Right atrium auricular region (tissue), 2 donors: ENCODE data around the gene PJA1. TPM values are rescaled to one million over a fixed set of nuclear protein-coding genes. Genes with fewer than 3 reads are reported as not detected.

Experiments
- DNase-seq: peaks from one replicate; pipeline ENCODE4 v3.0.0-alpha.2; 2019; ENCODE audit warnings: low spot score
- H3K27ac ChIP-seq, 2 donors: fragments of 200-600 bp; sonication (generic); 1 replicate in 1 of 2; 2 replicates in 1 of 2; pipeline ENCODE4 v1.5.1; 2016 to 2019
- H3K27me3 ChIP-seq, 2 donors: fragments of 200-600 bp; sonication (generic); one replicate each; pipeline versions ENCODE4 v1.5.1 to v1.6.0; 2017 to 2019
- H3K36me3 ChIP-seq: fragments of 200-600 bp; sonication (generic); one replicate; pipeline ENCODE4 v1.5.1; 2016
- H3K4me1 ChIP-seq, 2 donors: fragments of 200-600 bp; sonication (generic); one replicate each; pipeline versions ENCODE4 v1.5.1 to v1.6.0; 2017 to 2019
- H3K4me3 ChIP-seq, 2 donors: fragments of 200-600 bp; sonication (generic); 1 replicate in 1 of 2; 2 replicates in 1 of 2; pipeline ENCODE4 v1.5.1; 2017 to 2019; ENCODE audit warnings: mild to moderate bottlenecking in 1 of 2, moderate library complexity in 1 of 2
- H3K9me3 ChIP-seq, 2 donors: fragments of 200-600 bp; sonication (generic); one replicate each; pipeline ENCODE4 v1.5.1; 2019
- CTCF ChIP-seq, 2 donors: fragments of 200-600 bp; sonication (generic); IDR thresholded peaks; one replicate each; pipeline ENCODE4 v1.5.1; 2019; ENCODE audit warnings: antibody characterized with exemption in 2 of 2
- total RNA-seq, 2 donors: library from RNA; depleted of rRNA; stranded (reverse); fragments of >200 nt; gene quantifications; one replicate each; pipeline ENCODE4 v1.1.0, GENCODE V29; 2016

Gene PJA1
- total RNA-seq, 2 donors from 2014 or later, result 11.7 to 18.8 TPM

GRCh38 chrX:69163936-69164741, 1.1 kb downstream of the PJA1 start:
- Histone ChIP-seq H3K36me3 (no peaks in the 10 kb centered on the region), H3K9me3 (no peaks in the 10 kb centered on the region), H3K27ac (peak overlapping the region in 1 of 2 donors; percentile 78), H3K27me3 (no peaks in the 10 kb centered on the region), H3K4me3 (peak overlapping the region; percentile 66), H3K4me1 (peaks cover 0 to 7% of the 10 kb centered on the region in 2 donors)
- no peak for TF ChIP-seq CTCF (IDR thresholded peaks at IDR 0.05)
- DNase-seq, result no peak

- TF ChIP-seq CTCF (IDR thresholded peaks at IDR 0.05), result no peak
- DNase-seq, result no peak
- no peak overlapping the region for H3K27ac ChIP-seq
Measured at GRCh38 chrX:69162361-69162865, 2.8 kb downstream of the PJA1 start.

GRCh38 chrX:69161786-69162349, 3.4 kb downstream of the PJA1 start:
- H3K9me3 ChIP-seq, result no peaks in the 10 kb centered on the region
- no peak overlapping the region for H3K4me3 ChIP-seq
- H3K27ac ChIP-seq, result no peak overlapping the region
- DNase-seq, result no peak
- no peaks in the 10 kb centered on the region for H3K36me3 ChIP-seq
- peaks cover 0 to 13% of the 10 kb centered on the region in 2 donors for H3K4me1 ChIP-seq
- H3K27me3 ChIP-seq, result no peaks in the 10 kb centered on the region
- no peak for TF ChIP-seq CTCF (IDR thresholded peaks at IDR 0.05)

More at GRCh38 chrX:69162361-69162865, 2.8 kb downstream of the PJA1 start:
- H3K4me3 ChIP-seq, result no peak overlapping the region
- H3K36me3 ChIP-seq, result no peaks in the 10 kb centered on the region
- no peaks in the 10 kb centered on the region for H3K27me3 ChIP-seq
- H3K4me1 ChIP-seq, result peaks cover 0 to 13% of the 10 kb centered on the region in 2 donors
- H3K9me3 ChIP-seq, result no peaks in the 10 kb centered on the region

- Histone ChIP-seq H3K4me1 (peaks cover 0 to 13% of the 10 kb centered on the region in 2 donors), H3K27ac (no peak overlapping the region), H3K36me3 (no peaks in the 10 kb centered on the region), H3K27me3 (no peaks in the 10 kb centered on the region), H3K9me3 (no peaks in the 10 kb centered on the region), H3K4me3 (no peak overlapping the region)
- DNase-seq, result no peak
- no peak for TF ChIP-seq CTCF (IDR thresholded peaks at IDR 0.05)
Measured at GRCh38 chrX:69161371-69161770, 3.9 kb downstream of the PJA1 start.

GRCh38 chrX:69158166-69158980, 6.9 kb downstream of the PJA1 start:
- DNase-seq, result peak; percentile 83
- H3K36me3 ChIP-seq, result no peaks in the 10 kb centered on the region
- TF ChIP-seq CTCF (IDR thresholded peaks at IDR 0.05), result peak; percentile 31 to 69
- H3K9me3 ChIP-seq, result no peaks in the 10 kb centered on the region
- no peak overlapping the region for H3K27ac ChIP-seq
- no peak overlapping the region for H3K4me3 ChIP-seq
- H3K4me1 ChIP-seq, result peaks cover 0 to 6% of the 10 kb centered on the region in 2 donors
- H3K27me3 ChIP-seq, result no peaks in the 10 kb centered on the region
